ENCODE data around the gene SHFL.

DNA sequence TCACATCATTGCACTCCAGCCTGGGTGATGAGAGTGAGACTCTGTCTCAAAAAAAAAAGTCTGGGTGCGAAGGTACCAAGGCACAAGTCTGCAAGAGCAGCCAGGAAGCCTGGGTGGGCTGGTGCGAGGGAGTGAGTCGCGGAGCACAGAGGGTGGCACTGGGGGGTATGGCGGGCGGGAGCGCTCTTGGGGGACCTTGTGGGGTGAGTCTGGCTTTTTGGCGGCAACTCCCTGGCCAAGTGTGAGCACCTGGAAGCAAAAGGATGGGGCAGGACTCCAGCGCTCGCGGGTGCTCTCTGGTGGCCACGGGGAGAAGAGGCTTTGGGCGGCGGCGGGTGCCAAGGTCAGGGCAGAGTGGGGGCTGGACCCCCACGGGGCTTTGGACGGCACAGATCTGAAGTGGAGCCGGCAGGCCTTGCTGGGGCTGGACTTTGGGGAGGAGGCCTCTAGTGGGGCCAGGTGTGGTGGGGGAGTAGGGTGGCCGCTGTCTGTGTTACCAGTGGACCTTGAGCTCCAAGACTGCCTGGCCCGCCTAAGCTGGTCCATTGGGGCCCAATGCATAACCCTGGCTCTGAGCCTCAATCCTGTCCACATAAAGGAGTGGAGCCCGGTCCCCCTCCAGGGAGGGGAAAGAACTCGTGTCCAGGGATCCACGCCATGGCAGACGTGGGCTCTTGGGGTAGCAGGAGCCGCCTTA lies 26.9 kb downstream of the SHFL start:
- TF ChIP-seq, protein P1, sequence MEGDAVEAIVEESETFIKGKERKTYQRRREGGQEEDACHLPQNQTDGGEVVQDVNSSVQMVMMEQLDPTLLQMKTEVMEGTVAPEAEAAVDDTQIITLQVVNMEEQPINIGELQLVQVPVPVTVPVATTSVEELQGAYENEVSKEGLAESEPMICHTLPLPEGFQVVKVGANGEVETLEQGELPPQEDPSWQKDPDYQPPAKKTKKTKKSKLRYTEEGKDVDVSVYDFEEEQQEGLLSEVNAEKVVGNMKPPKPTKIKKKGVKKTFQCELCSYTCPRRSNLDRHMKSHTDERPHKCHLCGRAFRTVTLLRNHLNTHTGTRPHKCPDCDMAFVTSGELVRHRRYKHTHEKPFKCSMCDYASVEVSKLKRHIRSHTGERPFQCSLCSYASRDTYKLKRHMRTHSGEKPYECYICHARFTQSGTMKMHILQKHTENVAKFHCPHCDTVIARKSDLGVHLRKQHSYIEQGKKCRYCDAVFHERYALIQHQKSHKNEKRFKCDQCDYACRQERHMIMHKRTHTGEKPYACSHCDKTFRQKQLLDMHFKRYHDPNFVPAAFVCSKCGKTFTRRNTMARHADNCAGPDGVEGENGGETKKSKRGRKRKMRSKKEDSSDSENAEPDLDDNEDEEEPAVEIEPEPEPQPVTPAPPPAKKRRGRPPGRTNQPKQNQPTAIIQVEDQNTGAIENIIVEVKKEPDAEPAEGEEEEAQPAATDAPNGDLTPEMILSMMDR (IDR thresholded peaks at IDR 0.05) = peak in 1 of 3 donors; percentile 43
- no peak for TF ChIP-seq EP300 (IDR thresholded peaks at IDR 0.05)
- no peak for TF ChIP-seq POLR2A (IDR thresholded peaks at IDR 0.05)
